ENCODE measurements around the gene DIP2C. TPM values are rescaled to one million over a fixed set of nuclear protein-coding genes. Genes with fewer than 3 reads are reported as not detected.
"Not testable (repeated sequence)": the region's sequence is repeated elsewhere in the genome, so short reads cannot be mapped to it uniquely, and the experiment has no call there.

The DIP2C gene
- total RNA-seq, 1 donor from 2014 or later, result 1.6 TPM

GRCh38 chr10:443459-443858 lies 246.0 kb downstream of the DIP2C start:
- no peaks in the 10 kb centered on the region for H3K36me3 Mint-ChIP-seq (ENCODE audit: low read depth)
- DNase-seq (ENCODE audit: low spot score), result no peak
- intact Hi-C loops (cut with micrococcal nuclease), result no loop called here
- H3K27ac Mint-ChIP-seq, result no peak overlapping the region
- peaks cover 8% of the 10 kb centered on the region for H3K27me3 Mint-ChIP-seq (ENCODE audit: low read depth)
- H3K4me3 Mint-ChIP-seq (ENCODE audit: low read depth), result no peak overlapping the region
- H3K4me1 Mint-ChIP-seq (ENCODE audit: low read depth), result no peaks in the 10 kb centered on the region
- no peaks in the 10 kb centered on the region for H3K9me3 Mint-ChIP-seq

- Mint-ChIP-seq H3K36me3 (ENCODE audit: low read depth) (peaks cover 4% of the 10 kb centered on the region), H3K27ac (no peak overlapping the region), H3K4me3 (ENCODE audit: low read depth) (no peak overlapping the region), H3K9me3 (no peaks in the 10 kb centered on the region), H3K27me3 (ENCODE audit: low read depth) (peaks cover 9% of the 10 kb centered on the region), H3K4me1 (ENCODE audit: low read depth) (peaks cover 9% of the 10 kb centered on the region)
- intact Hi-C loops (cut with micrococcal nuclease), result no loop called here
- no peak for DNase-seq (ENCODE audit: low spot score)
Measured at GRCh38 chr10:442209-442608, 247.3 kb downstream of the DIP2C start.

- Mint-ChIP-seq H3K4me3 (ENCODE audit: low read depth) (no peak overlapping the region), H3K4me1 (ENCODE audit: low read depth) (peaks cover 11% of the 10 kb centered on the region), H3K27me3 (ENCODE audit: low read depth) (peaks cover 9% of the 10 kb centered on the region), H3K9me3 (no peaks in the 10 kb centered on the region), H3K36me3 (ENCODE audit: low read depth) (peaks cover 4% of the 10 kb centered on the region), H3K27ac (no peak overlapping the region)
- no peak for DNase-seq (ENCODE audit: low spot score)
- intact Hi-C loops (cut with micrococcal nuclease), result no loop called here
Measured at GRCh38 chr10:441659-442058, 247.8 kb downstream of the DIP2C start.

GRCh38 chr10:440127-440526 lies 249.3 kb downstream of the DIP2C start:
- peaks cover 11% of the 10 kb centered on the region for H3K4me1 Mint-ChIP-seq (ENCODE audit: low read depth)
- DNase-seq (ENCODE audit: low spot score), result no peak
- no peak overlapping the region for H3K27ac Mint-ChIP-seq
- no peaks in the 10 kb centered on the region for H3K9me3 Mint-ChIP-seq
- intact Hi-C loops (cut with micrococcal nuclease), result no loop called here
- no peak overlapping the region for H3K4me3 Mint-ChIP-seq (ENCODE audit: low read depth)
- H3K36me3 Mint-ChIP-seq (ENCODE audit: low read depth), result peaks cover 4% of the 10 kb centered on the region
- peaks cover 15% of the 10 kb centered on the region for H3K27me3 Mint-ChIP-seq (ENCODE audit: low read depth)

- no peaks in the 10 kb centered on the region for H3K9me3 Mint-ChIP-seq
- H3K4me3 Mint-ChIP-seq (ENCODE audit: low read depth), result no peak overlapping the region
- H3K27me3 Mint-ChIP-seq (ENCODE audit: low read depth), result peaks cover 27% of the 10 kb centered on the region
- H3K36me3 Mint-ChIP-seq (ENCODE audit: low read depth), result peaks cover 4% of the 10 kb centered on the region
- no peak overlapping the region for H3K27ac Mint-ChIP-seq
- DNase-seq (ENCODE audit: low spot score), result no peak
- peaks cover 18% of the 10 kb centered on the region for H3K4me1 Mint-ChIP-seq (ENCODE audit: low read depth)
- intact Hi-C loops (cut with micrococcal nuclease), result no loop called here
Measured at GRCh38 chr10:437698-438490, 251.6 kb downstream of the DIP2C start.

- Mint-ChIP-seq H3K27me3 (ENCODE audit: low read depth) (peaks cover 27% of the 10 kb centered on the region), H3K4me1 (ENCODE audit: low read depth) (peaks cover 18% of the 10 kb centered on the region), H3K36me3 (ENCODE audit: low read depth) (peaks cover 4% of the 10 kb centered on the region), H3K27ac (no peak overlapping the region), H3K4me3 (ENCODE audit: low read depth) (peak overlapping the region; percentile 40), H3K9me3 (no peaks in the 10 kb centered on the region)
- intact Hi-C loops (cut with micrococcal nuclease), result no loop called here
- DNase-seq (ENCODE audit: low spot score), result no peak
Measured at GRCh38 chr10:436911-437665, 252.4 kb downstream of the DIP2C start.

GRCh38 chr10:436013-436697 lies 253.3 kb downstream of the DIP2C start:
- Mint-ChIP-seq H3K36me3 (ENCODE audit: low read depth) (peaks cover 4% of the 10 kb centered on the region), H3K27me3 (ENCODE audit: low read depth) (peaks cover 28% of the 10 kb centered on the region), H3K27ac (no peak overlapping the region), H3K9me3 (no peaks in the 10 kb centered on the region), H3K4me3 (ENCODE audit: low read depth) (no peak overlapping the region), H3K4me1 (ENCODE audit: low read depth) (peaks cover 18% of the 10 kb centered on the region)
- intact Hi-C loops (cut with micrococcal nuclease), result no loop called here
- DNase-seq (ENCODE audit: low spot score), result no peak

GRCh38 chr10:435397-435796 lies 254.1 kb downstream of the DIP2C start:
- no peak for DNase-seq (ENCODE audit: low spot score)
- H3K27me3 Mint-ChIP-seq (ENCODE audit: low read depth), result peaks cover 29% of the 10 kb centered on the region
- intact Hi-C loops (cut with micrococcal nuclease), result no loop called here
- no peak overlapping the region for H3K4me3 Mint-ChIP-seq (ENCODE audit: low read depth)
- peaks cover 4% of the 10 kb centered on the region for H3K36me3 Mint-ChIP-seq (ENCODE audit: low read depth)
- no peak overlapping the region for H3K27ac Mint-ChIP-seq
- H3K9me3 Mint-ChIP-seq, result no peaks in the 10 kb centered on the region
- H3K4me1 Mint-ChIP-seq (ENCODE audit: low read depth), result peaks cover 18% of the 10 kb centered on the region

GRCh38 chr10:429696-430095 lies 259.8 kb downstream of the DIP2C start:
- H3K27me3 Mint-ChIP-seq (ENCODE audit: low read depth), result peaks cover 19% of the 10 kb centered on the region
- no peak overlapping the region for H3K27ac Mint-ChIP-seq
- no peaks in the 10 kb centered on the region for H3K9me3 Mint-ChIP-seq
- peaks cover 4% of the 10 kb centered on the region for H3K4me1 Mint-ChIP-seq (ENCODE audit: low read depth)
- intact Hi-C loops (cut with micrococcal nuclease), result no loop called here
- H3K36me3 Mint-ChIP-seq (ENCODE audit: low read depth), result no peaks in the 10 kb centered on the region
- DNase-seq (ENCODE audit: low spot score), result no peak
- H3K4me3 Mint-ChIP-seq (ENCODE audit: low read depth), result no peak overlapping the region

- H3K9me3 Mint-ChIP-seq, result no peaks in the 10 kb centered on the region
- H3K4me1 Mint-ChIP-seq (ENCODE audit: low read depth), result no peaks in the 10 kb centered on the region
- no peak for DNase-seq (ENCODE audit: low spot score)
- intact Hi-C loops (cut with micrococcal nuclease), result no loop called here
- H3K36me3 Mint-ChIP-seq (ENCODE audit: low read depth), result no peaks in the 10 kb centered on the region
- no peak overlapping the region for H3K27ac Mint-ChIP-seq
- no peak overlapping the region for H3K4me3 Mint-ChIP-seq (ENCODE audit: low read depth)
- H3K27me3 Mint-ChIP-seq (ENCODE audit: low read depth), result peaks cover 11% of the 10 kb centered on the region
Measured at GRCh38 chr10:427761-428519, 261.5 kb downstream of the DIP2C start.

GRCh38 chr10:425365-425764 lies 264.1 kb downstream of the DIP2C start:
- intact Hi-C loops (cut with micrococcal nuclease); H3K27me3 Mint-ChIP-seq (ENCODE audit: low read depth): not testable (repeated sequence)

GRCh38 chr10:424724-425123 lies 264.7 kb downstream of the DIP2C start:
- intact Hi-C loops (cut with micrococcal nuclease); H3K27ac Mint-ChIP-seq; H3K4me3 Mint-ChIP-seq (ENCODE audit: low read depth); H3K27me3 Mint-ChIP-seq (ENCODE audit: low read depth); DNase-seq (ENCODE audit: low spot score); H3K4me1 Mint-ChIP-seq (ENCODE audit: low read depth); H3K9me3 Mint-ChIP-seq; H3K36me3 Mint-ChIP-seq (ENCODE audit: low read depth): not testable (repeated sequence)

More at GRCh38 chr10:425365-425764, 264.1 kb downstream of the DIP2C start:
- not testable (repeated sequence) for H3K36me3 Mint-ChIP-seq (ENCODE audit: low read depth); H3K4me1 Mint-ChIP-seq (ENCODE audit: low read depth); DNase-seq (ENCODE audit: low spot score); H3K4me3 Mint-ChIP-seq (ENCODE audit: low read depth); H3K27ac Mint-ChIP-seq; H3K9me3 Mint-ChIP-seq
